HT1080 (cell line): ENCODE measurements around the gene HARBI1. TPM values are rescaled to one million over a fixed set of nuclear protein-coding genes. Genes with fewer than 3 reads are reported as not detected.

ENCODE experiments used
- DNase-seq: peaks from one replicate; pipeline ENCODE4 v3.0.0-alpha.2; 2015; ENCODE audit warnings: low read depth
- total RNA-seq: library from RNA; depleted of rRNA; stranded (reverse); fragments of >200 nt; shearing (Covaris generic); gene quantifications from 2 replicates; pipeline ENCODE4 v1.2.3, GENCODE V29; 2014

HARBI1 gene
- total RNA-seq, 1 experiment from 2014 or later, result 4.5 TPM

DNA sequence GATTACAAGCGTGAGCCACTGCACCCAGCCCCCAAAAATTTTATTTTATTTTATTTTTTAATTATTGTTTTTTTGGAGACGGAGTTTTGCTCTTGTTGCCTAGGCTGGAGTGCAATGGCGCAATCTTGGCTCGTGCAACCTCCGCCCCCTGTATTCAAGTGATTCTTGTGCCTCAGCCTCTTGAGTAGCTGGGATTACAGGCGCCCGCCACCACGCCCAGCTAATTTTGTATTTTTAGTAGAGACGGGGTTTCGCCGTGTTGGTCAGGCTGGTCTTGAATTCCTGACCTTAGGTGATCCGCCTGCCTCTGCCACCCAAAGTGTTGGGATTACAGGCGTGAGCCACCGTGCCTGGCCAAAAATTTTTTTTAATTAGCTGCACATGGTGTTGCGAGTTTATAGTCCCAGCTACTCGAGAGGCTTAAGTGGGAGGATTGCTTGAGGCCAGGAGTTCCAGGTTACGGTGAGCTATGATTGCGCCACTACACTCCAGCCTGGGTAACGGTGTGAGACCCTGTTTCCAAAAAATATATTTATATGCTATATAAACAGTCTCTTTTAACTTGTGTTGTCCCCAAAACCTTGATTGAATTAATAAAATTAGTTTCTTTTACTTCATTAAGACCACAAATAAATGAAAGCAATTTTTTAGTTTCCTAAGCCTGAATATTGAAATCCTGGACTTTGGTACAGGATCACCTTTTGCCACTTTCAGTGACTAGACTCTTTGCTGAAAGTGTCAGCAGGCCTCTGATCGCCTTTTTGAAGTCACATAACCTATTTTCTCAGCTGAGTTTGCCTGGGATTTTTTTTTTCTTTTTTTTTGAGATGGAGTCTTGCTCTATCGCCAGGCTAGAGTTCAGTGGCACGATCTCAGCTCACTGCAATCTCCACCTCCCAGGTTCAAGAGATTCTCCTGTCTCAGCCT is 16.5 kb upstream of the HARBI1 start:
- DNase-seq, result no peak

DNA sequence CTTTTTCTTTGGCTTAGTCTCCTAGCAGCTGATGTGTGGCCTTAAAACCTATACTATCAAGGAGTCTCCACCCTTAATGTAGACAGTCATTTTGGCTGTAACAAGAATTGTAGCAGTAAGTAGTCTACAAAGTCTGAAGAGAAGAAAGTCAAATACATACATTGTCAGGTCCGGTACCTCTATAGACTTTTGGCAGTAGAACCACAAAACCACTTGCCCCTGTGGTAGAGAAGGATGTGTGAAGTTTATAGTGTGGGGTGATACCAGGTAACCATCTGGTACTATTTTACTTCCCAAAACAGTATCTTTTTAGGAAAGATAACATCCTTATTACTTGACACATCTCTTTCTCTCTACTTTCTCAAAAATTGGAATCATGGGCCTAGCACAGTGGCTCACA is 15.5 kb upstream of the HARBI1 start:
- no peak for DNase-seq

DNA sequence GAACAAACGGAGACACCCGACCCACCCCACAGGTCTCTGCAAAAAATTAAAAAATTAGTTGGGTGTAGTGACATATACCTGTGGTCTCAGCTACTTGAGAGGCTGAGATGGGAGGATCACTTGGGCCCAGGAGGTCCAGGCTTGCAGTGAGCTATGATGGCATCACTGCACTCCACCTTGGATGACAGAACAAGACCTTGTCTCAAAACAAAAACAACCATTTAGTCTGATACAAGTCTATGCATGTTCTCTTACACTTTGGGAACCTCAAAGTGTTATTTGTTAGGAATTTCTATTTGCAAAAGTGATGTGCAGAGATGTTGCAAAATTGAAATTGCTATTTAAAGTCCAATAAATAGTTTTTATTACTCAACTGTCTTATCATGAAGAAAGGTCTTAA is 14.6 kb upstream of the HARBI1 start:
- no peak for DNase-seq

DNA sequence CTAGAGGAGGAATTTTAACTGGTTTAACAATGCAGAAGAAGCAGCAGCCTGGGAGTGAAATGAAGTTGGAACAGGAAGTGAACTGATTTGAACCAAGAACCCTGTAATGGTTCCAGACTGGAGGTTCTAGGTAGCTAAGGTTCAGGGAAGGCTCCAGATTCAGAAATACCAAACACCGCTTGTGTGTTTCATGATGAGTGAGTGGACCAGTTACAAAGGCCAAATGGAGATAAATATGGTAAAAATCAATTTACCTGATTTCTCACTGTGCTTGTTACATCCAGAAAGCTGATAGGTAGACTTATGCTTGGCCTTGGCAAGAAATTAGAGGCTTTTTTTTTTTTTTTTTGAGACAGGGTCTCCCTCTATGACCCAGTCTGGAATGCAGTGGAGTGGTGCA is 13.2 kb upstream of the HARBI1 start:
- DNase-seq, result no peak

DNA sequence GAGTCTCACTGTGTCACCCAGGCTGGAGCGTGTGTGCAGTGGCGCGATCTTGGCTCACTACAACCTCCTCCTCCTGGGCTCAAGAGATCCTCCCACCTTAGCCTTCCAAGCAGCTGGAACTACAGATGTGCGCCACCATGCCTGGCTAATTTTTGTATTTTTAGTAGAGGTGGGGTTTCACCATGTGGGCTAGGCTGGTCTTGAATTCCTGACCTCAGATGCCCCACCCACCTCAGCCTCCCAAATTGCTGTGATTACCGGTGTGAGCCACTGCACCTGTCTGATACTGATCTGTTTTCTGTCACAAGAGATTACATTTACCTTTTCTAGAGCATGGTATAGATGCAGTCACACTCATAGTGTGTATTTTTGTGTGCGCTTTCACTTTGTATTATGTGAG is 11.9 kb upstream of the HARBI1 start:
- DNase-seq, result no peak

DNA sequence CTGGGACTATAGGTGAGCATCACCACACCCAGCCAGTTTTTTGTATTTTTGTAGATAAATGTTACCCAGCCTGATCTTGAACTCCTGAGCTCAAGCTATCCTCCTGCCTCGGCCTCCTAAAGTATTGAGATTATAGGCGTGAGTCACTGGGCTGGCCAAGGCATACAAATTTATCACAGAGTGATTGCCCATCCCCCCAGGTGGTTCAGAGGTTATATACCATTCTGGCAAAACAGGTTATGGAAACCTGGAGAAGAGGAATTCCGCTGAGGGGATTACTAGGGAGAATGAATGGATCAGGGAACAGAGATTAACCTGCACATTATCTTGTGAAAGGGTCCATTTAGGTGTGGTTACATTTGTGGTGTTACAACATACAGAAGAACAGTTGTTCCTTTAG is 8.4 kb upstream of the HARBI1 start:
- DNase-seq, result no peak

DNA sequence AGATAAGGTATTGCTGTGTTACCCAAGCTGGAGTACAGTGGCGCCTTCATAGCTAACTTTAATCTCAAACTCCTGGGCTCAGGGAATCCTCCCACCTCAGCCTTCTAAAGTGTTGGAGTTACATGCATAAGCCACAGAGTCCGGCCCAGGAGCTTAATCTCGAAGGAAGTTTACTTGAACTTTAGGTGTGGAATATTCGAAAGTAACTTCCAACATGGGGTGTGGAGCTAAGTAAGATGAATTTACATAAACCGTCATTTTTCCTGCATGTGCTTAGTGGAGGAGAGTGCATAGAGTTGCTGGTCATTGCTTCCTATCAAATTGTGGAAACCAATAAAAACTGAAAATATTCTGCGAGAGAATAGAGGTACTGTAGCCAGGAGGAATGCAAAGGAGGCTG is 1.8 kb upstream of the HARBI1 start:
- no peak for DNase-seq

DNA sequence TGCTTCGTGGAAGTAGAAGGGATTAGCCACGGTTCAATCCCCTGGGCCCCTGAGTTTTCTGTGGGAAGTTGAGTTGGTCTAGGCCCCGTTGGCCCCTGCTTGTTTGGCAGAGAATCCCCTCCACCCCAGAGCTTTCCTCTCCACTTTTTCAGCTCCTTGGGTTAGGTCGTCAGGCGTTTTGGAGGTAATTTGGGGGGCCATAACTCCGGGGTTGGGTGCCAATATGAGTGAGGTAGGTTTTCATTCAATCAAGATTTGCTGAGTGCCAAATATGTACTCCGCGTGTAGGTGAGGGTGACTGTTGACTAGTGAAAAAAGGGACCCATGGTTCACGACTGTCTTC is 916 bp upstream of the HARBI1 start:
- no peak for DNase-seq

DNA sequence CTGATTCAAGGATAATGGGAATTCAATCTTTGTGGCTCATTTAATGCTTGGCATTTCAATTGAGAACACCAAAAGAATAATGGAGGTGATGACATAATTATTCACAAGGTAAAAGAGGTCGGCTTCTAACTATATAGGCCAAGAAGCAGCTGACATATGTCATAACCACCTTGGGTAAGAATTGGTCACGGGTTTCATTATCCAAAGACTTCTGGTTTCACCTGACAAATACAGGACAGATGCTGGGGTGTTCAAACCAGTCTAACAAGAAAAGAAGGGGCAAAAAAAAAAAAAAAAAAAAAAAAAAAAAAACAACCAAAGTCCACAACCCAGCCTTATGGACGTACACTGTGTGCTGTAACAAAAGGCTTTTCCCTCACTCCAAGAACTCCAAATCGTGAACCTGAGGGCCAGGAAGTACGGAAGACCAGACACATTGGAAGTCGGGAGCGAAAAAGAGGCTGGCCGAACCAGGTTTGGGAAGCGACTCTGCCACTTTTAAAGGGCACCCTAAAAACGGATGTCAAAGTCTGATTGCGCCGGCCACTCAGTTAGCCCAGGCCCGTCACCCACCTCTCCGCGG is 385 bp downstream of the HARBI1 start:
- DNase-seq, result no peak

DNA sequence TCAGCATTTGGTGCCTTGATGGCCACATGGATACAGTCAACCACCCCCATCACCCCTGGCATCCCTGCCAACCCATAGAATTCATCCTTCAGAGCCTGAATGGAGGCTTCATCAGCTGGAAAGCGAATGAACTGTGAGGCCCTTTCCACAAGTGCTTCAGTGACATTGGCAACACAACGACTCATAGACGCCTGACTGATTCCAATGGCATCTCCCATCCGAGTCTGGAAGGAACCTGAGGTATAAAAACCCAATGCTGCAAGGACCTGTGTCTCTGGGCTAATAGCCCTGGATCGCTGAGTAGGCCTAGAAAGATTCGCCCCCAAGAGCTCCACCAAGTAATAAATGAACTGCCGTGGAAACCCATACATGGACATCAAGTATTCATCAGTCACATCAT is 1.3 kb downstream of the HARBI1 start:
- peak; percentile 9 for DNase-seq

DNA sequence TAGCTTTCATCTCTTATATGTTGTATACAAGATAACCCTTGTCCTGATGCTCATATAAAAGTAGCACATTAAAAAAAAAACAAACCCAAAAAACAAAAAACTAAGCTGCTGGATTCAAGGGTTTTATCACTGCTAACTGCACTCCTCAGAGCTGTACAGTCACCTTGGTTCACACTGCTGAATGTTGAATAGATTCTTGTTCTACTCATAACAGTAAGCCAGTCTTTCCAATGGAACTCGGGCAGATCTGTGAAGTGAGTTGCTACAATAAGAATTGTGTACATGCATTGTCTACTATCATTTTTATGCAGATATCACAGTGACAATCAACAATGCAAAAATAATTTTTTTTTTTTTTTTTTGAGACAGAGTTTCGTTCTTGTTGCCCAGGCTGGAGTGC is 4.7 kb downstream of the HARBI1 start:
- DNase-seq, result no peak

DNA sequence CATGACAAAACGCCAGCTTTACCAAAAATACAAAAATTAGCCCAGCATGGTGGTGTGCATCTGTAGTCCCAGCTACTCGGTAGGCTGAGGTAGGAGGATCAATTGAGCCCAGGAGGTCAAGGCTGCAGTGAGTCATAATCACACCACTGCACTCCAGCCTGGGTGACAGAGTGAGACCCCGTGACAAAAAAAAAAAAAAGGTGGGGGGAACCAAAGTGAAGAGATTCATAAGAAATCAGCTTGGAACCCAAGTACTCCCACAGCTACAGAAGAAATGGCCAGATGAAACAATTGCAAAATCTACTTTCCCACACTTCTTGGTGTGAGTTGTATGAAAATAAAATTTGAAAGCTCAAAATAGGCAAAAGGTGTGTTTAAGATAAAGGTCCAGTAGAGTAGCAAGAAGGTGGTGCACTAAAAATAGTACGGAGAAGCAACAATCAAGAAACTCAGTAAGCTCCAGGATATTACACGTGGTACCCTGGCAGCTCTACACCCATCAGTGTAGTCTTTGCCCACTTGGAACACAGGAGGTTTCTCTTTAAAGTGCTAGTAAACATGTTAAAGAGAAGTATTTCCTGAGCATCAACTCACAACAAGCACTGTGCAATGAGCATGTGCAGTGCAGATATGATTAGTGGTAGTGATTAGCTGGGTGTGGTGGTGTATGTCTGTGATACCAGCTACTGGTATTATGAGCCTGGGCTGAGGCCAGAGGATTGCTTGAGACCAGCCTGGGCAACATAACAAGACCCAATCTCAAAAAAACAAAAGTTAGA is 5.3 kb downstream of the HARBI1 start:
- DNase-seq, result peak; percentile 13

DNA sequence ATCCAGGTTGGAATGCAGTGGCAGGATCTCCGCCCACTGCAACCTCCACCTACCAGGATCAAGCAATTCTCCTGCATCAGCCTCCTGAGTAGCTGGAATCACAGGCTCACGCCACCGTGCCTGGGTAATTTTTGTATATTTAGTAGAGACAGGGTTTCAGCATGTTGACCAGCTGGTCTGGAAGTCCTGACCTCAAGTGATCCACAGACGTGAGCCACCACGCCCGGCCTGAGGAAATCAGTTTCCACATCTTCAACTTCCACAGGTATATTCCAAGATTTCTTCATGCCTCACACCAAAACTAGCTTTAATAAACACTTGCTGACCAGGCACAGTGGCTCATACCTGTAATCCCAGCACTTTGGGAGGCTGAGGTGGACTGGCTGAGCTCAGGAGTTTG is 7.6 kb downstream of the HARBI1 start:
- DNase-seq, result no peak

DNA sequence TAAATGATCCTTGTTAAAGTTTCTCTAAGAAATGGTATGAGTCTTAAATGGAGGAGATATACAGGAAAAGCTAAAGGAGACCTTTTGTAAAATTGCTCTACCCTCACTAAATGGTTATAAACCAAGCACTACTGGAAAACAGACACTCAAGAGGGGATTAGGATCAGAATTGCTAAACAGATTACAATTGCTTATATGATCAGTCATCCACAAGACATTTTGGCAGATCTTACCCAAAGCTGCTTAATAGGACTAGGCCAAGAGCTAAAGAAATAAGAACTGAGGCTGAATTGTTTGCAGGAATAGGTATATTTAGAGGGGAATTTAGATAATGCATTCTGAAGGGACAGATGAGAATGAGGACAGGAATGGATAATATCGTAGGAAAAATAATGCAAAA is 9.5 kb downstream of the HARBI1 start:
- no peak for DNase-seq

DNA sequence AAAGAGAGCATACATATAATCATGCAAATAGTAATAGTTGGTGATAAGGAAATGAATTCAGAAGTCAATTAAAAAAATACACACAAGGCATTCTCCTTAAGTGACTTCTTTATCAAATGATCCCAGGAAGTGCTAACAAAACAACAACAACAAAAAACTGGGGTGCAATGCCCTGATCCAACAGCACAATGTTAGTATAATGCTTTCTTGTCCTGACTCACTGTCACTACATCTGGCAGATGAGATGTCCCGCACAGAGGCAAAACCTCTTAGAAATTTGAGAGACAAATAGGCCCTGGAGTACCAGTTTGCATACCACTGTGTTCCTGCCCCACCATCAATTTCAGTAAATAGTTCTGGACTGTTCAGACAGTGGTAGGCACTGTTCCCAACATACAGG is 12.2 kb downstream of the HARBI1 start:
- no peak for DNase-seq

DNA sequence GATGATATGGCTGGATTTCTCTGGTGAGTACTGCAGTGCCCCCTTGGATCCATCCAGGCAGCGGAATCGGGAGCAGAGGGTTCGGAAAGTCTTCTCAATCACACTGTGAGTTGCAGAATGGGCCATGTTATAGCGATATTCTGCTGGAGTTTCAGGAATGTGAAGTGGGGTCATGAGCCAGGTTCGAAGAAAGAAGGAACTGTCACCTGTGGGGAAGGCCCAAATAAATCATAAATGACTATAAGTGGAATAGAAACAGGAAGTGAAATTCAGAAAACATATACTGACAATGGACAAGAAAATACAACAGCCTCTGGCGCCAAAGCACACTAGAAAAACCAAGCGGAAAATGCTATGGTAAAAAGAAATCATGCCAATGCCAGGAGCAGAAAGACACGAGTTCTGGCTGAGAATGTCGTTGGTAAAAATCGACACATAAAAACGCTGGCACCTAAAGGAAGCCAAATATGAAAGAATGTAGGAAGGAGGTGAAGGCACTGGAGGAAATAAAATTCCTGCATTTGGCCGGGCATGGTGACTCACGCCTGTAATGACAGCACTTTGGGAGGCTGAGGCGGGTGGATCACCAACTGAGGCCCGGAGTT is 13.2 kb downstream of the HARBI1 start:
- no peak for DNase-seq

DNA sequence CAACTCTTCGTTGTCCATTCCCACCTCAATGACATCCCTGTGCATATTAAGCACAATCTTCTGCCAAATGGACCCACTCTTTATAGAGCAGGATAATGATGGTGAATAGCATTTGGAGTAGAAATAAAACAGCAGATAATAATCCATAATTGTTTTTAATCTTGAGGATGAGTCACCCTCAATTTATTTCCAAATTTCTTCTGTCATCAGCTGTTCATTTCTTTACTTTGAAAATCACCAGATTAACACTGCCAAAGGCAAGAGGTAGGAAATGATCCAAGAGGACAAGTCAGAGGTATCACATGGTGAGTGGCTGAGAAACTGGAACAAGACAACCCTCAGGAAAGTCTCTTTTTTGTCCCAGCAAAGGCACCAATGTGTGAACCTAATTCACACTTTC is 15.9 kb downstream of the HARBI1 start:
- no peak for DNase-seq

DNA sequence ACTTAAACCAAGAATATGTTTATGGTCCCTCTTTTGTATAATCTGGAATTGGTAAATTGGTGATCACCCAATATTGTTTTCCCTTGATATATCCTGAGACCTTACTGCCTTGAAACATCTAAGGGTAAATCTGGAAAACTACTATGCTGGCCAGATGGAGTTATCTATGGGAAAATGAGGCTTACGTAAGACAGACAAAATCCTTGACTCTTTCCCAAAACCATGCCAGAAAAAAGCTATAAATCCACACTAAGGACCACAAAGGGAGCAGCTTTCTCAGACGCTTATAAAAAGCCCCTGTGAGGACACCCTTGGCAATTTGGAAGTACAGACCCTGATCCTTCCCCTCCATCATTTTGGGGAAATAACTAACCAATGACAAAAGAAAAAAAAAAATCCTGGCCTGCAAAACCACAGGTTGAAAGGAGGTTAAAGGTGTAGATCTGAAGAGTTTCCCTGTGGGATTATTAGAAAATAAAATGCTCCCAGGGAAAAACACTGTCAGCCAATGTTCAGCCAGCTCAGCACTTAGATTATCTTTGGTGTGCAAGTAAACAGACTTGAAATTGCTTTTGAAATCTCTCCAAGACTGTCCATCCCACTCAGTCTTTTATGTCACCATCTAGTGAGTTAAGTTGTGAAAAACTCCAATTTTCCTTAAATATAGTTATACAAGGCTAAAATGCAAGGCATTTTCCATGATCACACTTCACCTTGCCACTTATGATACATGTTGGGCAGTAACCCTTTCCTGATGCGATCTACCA is 16.6 kb downstream of the HARBI1 start:
- DNase-seq, result no peak

DNA sequence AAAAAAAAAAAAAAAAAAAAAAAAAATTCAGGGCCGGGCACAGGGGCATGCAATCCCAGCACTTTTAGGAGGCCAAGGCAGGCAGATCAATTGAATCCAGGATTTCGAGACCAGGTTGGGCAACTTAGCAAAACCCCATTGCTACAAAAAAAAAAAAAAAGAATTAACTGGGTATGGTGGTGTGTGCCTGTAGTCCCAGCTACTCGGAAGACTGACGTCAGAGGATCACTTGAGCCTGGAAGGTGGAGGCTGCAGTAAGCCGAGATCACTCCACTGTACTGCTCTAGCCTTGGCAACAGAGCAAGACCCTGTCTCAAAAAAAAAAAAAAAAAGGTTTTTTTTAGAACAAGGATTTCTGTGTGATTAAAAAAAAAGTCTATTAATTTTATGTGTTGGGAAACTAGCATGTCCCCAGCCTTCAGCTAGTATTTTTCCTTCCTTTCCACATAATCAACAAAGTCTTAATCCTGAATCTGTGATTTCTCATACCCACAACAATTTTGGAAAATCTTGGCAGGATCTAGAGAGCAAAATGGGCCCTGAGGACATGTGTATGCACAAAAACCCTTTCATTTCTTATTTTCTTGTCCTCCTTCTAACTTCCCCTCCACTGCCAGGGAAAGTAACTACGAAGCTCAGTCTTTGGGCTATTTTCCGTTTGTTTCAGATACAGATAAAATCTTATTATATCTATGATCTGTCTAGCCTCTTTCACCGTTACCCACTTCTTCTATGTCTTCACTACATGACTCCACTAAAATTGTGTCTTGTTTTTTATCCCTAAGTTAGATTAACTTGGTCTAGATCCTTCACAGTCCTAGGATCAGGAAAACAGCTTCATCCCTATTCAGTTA is 17.5 kb downstream of the HARBI1 start:
- DNase-seq, result no peak

DNA sequence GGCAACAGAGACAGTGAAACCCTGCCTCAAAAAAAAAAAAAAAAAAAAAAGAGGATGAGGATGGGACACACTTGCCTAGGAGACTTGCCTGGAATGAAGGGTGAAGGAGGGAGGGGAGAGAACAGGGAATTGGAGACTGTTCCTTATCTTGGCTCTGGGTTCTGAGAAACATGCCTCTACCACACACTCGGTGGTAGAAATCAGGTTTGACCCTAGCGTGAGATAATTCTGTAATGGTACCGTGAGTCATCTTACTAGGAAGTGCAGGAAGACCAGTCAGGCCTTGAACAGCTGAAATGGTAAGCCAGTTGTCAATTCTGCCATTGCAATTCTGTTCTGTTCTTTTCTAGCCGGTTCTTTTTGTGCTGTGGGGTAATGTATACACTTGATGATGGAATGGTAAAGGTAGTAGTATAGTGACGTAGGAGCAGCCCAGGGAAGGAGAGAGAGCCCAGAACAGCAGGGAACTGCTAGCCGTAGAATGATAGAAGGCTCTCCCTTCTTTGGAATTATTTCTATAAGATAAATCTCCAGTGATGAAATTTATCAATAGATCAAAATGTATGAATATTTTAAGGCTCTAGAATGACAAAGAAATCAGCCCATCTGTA is 19.3 kb downstream of the HARBI1 start:
- DNase-seq, result peak; percentile 77
